ENCODE data around the gene SDK1. TPM values are rescaled to one million over a fixed set of nuclear protein-coding genes. Genes with fewer than 3 reads are reported as not detected.

Gene SDK1
- total RNA-seq, 1 experiment from 2014 or later, result 9.3 TPM

DNA sequence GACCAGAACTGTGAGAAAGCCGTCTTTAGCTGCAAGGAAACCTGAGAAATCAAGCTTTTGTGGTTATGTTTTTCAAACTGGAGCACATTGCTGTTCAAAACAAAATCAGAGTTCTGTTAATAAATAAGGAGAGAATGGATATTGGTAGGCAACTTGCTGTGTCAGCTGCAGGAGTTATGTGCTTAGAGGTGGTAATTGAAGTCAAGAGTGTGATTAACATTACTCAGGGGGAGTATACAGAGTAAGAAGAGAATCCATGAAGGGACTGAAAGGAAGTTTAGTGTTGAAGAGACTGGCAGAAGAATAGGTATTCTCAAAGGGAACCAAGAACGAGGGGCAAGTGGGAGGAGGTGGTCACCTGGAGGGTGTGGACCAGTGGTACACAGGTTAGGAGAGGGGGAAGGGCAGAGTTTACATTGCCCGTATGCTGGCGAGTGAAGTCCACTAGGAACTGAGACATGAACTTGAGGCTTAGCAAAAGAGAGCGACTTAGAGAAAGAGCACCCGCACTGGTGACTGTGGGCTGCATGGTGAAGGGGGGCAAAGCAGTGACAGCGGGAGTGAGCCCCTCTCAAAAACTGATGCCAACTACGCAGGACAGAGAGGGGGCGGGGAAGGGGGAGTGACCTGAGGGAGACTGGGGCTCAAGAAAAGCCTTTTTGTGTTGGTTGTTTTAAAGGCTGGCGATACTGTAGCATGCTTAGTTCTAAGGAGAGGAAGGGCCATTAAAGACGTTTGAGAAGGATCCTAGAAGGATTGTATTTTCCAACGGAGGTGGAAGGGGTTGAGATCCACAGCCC, 80.0 kb downstream of the SDK1 start:
- CTCF ChIA-PET, result interaction anchor here (0.9 to 1.0 kb wide), 2 partner anchors 19 to 81 kb away, joined by 3 to 9 read pairs; no protein-coding TSS in a partner anchor
- Mint-ChIP-seq H3K4me3 (peak overlapping the region; percentile 16), H3K27me3 (ENCODE audit: low read depth) (no peaks in the 10 kb centered on the region), H3K4me1 (peaks cover 40% of the 10 kb centered on the region), H3K9me3 (no peaks in the 10 kb centered on the region), H3K36me3 (no peaks in the 10 kb centered on the region), H3K27ac (peak overlapping the region; percentile 15; the same call in 1 of the 2 replicates)
- peak; percentile 60 for ATAC-seq
- no peak for DNase-seq (ENCODE audit: low spot score)
- POLR2A ChIA-PET, result no interaction called here
- TF ChIP-seq, protein P1, sequence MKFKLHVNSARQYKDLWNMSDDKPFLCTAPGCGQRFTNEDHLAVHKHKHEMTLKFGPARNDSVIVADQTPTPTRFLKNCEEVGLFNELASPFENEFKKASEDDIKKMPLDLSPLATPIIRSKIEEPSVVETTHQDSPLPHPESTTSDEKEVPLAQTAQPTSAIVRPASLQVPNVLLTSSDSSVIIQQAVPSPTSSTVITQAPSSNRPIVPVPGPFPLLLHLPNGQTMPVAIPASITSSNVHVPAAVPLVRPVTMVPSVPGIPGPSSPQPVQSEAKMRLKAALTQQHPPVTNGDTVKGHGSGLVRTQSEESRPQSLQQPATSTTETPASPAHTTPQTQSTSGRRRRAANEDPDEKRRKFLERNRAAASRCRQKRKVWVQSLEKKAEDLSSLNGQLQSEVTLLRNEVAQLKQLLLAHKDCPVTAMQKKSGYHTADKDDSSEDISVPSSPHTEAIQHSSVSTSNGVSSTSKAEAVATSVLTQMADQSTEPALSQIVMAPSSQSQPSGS (CRISPR knock-in tag; IDR thresholded peaks at IDR 0.05; ENCODE audit: borderline replicate concordance, low read depth), result no peak
- TF ChIP-seq, protein P2, sequence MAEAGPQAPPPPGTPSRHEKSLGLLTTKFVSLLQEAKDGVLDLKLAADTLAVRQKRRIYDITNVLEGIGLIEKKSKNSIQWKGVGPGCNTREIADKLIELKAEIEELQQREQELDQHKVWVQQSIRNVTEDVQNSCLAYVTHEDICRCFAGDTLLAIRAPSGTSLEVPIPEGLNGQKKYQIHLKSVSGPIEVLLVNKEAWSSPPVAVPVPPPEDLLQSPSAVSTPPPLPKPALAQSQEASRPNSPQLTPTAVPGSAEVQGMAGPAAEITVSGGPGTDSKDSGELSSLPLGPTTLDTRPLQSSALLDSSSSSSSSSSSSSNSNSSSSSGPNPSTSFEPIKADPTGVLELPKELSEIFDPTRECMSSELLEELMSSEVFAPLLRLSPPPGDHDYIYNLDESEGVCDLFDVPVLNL (CRISPR knock-in tag; IDR thresholded peaks at IDR 0.05; ENCODE audit: borderline replicate concordance, low read depth), result no peak
- TF ChIP-seq EMX1 (CRISPR knock-in tag; IDR thresholded peaks at IDR 0.05) (no peak), ELF4 (CRISPR knock-in tag; IDR thresholded peaks at IDR 0.05; ENCODE audit: low read depth) (no peak), RORB (CRISPR knock-in tag; IDR thresholded peaks at IDR 0.05) (no peak), SMAD3 (CRISPR knock-in tag; IDR thresholded peaks at IDR 0.05; ENCODE audit: borderline replicate concordance) (no peak), RELA (CRISPR knock-in tag; IDR thresholded peaks at IDR 0.05; ENCODE audit: borderline replicate concordance) (no peak), OVOL2 (CRISPR knock-in tag; IDR thresholded peaks at IDR 0.05; ENCODE audit: borderline replicate concordance) (no peak), ZNF219 (CRISPR knock-in tag; IDR thresholded peaks at IDR 0.05; ENCODE audit: borderline replicate concordance) (no peak), ZNF121 (CRISPR knock-in tag; IDR thresholded peaks at IDR 0.05) (no peak), TEAD1 (CRISPR knock-in tag; IDR thresholded peaks at IDR 0.05) (no peak), GRHL2 (CRISPR knock-in tag; IDR thresholded peaks at IDR 0.05; ENCODE audit: insufficient replicate concordance, severe bottlenecking) (no peak), KAT7 (CRISPR knock-in tag; IDR thresholded peaks at IDR 0.05; ENCODE audit: borderline replicate concordance) (no peak)
- TF ChIP-seq, protein P3, sequence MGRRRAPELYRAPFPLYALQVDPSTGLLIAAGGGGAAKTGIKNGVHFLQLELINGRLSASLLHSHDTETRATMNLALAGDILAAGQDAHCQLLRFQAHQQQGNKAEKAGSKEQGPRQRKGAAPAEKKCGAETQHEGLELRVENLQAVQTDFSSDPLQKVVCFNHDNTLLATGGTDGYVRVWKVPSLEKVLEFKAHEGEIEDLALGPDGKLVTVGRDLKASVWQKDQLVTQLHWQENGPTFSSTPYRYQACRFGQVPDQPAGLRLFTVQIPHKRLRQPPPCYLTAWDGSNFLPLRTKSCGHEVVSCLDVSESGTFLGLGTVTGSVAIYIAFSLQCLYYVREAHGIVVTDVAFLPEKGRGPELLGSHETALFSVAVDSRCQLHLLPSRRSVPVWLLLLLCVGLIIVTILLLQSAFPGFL (CRISPR knock-in tag; IDR thresholded peaks at IDR 0.05; ENCODE audit: borderline replicate concordance), result no peak
- TF ChIP-seq, protein P4, sequence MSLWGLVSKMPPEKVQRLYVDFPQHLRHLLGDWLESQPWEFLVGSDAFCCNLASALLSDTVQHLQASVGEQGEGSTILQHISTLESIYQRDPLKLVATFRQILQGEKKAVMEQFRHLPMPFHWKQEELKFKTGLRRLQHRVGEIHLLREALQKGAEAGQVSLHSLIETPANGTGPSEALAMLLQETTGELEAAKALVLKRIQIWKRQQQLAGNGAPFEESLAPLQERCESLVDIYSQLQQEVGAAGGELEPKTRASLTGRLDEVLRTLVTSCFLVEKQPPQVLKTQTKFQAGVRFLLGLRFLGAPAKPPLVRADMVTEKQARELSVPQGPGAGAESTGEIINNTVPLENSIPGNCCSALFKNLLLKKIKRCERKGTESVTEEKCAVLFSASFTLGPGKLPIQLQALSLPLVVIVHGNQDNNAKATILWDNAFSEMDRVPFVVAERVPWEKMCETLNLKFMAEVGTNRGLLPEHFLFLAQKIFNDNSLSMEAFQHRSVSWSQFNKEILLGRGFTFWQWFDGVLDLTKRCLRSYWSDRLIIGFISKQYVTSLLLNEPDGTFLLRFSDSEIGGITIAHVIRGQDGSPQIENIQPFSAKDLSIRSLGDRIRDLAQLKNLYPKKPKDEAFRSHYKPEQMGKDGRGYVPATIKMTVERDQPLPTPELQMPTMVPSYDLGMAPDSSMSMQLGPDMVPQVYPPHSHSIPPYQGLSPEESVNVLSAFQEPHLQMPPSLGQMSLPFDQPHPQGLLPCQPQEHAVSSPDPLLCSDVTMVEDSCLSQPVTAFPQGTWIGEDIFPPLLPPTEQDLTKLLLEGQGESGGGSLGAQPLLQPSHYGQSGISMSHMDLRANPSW (CRISPR knock-in tag; conservative IDR thresholded peaks at IDR 0.05; ENCODE audit: low read depth), result no peak
- TF ChIP-seq, protein P5, sequence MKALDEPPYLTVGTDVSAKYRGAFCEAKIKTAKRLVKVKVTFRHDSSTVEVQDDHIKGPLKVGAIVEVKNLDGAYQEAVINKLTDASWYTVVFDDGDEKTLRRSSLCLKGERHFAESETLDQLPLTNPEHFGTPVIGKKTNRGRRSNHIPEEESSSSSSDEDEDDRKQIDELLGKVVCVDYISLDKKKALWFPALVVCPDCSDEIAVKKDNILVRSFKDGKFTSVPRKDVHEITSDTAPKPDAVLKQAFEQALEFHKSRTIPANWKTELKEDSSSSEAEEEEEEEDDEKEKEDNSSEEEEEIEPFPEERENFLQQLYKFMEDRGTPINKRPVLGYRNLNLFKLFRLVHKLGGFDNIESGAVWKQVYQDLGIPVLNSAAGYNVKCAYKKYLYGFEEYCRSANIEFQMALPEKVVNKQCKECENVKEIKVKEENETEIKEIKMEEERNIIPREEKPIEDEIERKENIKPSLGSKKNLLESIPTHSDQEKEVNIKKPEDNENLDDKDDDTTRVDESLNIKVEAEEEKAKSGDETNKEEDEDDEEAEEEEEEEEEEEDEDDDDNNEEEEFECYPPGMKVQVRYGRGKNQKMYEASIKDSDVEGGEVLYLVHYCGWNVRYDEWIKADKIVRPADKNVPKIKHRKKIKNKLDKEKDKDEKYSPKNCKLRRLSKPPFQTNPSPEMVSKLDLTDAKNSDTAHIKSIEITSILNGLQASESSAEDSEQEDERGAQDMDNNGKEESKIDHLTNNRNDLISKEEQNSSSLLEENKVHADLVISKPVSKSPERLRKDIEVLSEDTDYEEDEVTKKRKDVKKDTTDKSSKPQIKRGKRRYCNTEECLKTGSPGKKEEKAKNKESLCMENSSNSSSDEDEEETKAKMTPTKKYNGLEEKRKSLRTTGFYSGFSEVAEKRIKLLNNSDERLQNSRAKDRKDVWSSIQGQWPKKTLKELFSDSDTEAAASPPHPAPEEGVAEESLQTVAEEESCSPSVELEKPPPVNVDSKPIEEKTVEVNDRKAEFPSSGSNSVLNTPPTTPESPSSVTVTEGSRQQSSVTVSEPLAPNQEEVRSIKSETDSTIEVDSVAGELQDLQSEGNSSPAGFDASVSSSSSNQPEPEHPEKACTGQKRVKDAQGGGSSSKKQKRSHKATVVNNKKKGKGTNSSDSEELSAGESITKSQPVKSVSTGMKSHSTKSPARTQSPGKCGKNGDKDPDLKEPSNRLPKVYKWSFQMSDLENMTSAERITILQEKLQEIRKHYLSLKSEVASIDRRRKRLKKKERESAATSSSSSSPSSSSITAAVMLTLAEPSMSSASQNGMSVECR (CRISPR knock-in tag; IDR thresholded peaks at IDR 0.05; ENCODE audit: borderline replicate concordance), result no peak
- TF ChIP-seq, protein P6, sequence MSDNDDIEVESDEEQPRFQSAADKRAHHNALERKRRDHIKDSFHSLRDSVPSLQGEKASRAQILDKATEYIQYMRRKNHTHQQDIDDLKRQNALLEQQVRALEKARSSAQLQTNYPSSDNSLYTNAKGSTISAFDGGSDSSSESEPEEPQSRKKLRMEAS (CRISPR knock-in tag; IDR thresholded peaks at IDR 0.05), result no peak
- TF ChIP-seq, protein P7, sequence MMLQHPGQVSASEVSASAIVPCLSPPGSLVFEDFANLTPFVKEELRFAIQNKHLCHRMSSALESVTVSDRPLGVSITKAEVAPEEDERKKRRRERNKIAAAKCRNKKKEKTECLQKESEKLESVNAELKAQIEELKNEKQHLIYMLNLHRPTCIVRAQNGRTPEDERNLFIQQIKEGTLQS (CRISPR knock-in tag; conservative IDR thresholded peaks at IDR 0.05), result no peak

Data from WTC11 (cell line).